GM23248 (cell line): ENCODE data around the gene PLCXD1.

ENCODE experiments used
- EZH2 ChIP-seq: fragments of 200-600 bp; sonication (generic); IDR thresholded peaks from 2 replicates; pipeline ENCODE4 v1.6.1; 2018; ENCODE audit warnings: antibody characterized with exemption, mild to moderate bottlenecking; ENCODE audit not compliant: insufficient read depth, poor library complexity, severe bottlenecking
- EZH2phosphoT487 ChIP-seq: fragments of 200-600 bp; sonication (generic); IDR thresholded peaks from 2 replicates; pipeline ENCODE4 v1.6.1; 2018; ENCODE audit warnings: antibody characterized with exemption, moderate library complexity, mild to moderate bottlenecking, low read depth; ENCODE audit not compliant: insufficient read depth

DNA sequence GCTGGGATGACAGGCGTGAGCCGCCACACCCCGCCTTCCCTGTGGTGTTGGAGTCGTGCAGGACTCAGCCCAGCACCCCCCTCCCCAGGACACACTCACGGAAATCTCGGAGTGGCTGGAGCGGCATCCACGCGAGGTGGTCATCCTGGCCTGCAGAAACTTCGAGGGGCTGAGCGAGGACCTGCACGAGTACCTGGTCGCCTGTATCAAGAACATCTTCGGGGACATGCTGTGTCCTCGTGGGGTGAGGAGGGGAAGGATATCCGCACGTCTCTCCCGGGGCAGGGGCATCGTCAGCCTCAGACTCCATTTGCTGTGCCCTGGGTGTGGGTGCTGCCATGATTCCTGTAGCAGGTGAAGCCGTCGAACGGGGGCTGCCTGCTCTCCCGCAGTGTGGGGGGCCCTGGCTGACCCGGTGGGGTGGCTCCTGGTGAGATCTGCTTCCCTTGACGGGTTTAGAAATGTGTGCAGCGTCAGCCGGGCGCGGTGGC lies 10.3 kb downstream of the PLCXD1 start:
- TF ChIP-seq EZH2 (no peak), EZH2phosphoT487 (no peak)
